Neuronal stem cell (in vitro differentiated cells): ENCODE data around the gene GBGT1.

Source experiments
- DNase-seq: peaks from one replicate; pipeline ENCODE4 v3.0.0-alpha.2; 2013; ENCODE audit warnings: low spot score
- H2AFZ ChIP-seq: one replicate; pipeline ENCODE4 v1.6.1; 2013; ENCODE audit warnings: mild to moderate bottlenecking, low read length, inconsistent platforms
- H2AK5ac ChIP-seq: 2 replicates; pipeline ENCODE4 v1.6.1; 2013; ENCODE audit warnings: low read depth, mild to moderate bottlenecking, inconsistent platforms, low read length, moderate library complexity, mixed read lengths
- H2BK120ac ChIP-seq: 2 replicates; pipeline ENCODE4 v1.6.1; 2013; ENCODE audit warnings: low read depth, mild to moderate bottlenecking, inconsistent platforms, low read length, moderate library complexity, mixed read lengths
- H2BK12ac ChIP-seq: one replicate; pipeline ENCODE4 v1.6.1; 2013; ENCODE audit warnings: low read length, inconsistent platforms
- H2BK15ac ChIP-seq: 2 replicates; pipeline ENCODE4 v1.6.1; 2013; ENCODE audit warnings: mild to moderate bottlenecking, low read length, inconsistent platforms, mixed read lengths
- H2BK5ac ChIP-seq: one replicate; pipeline ENCODE4 v1.6.1; 2013; ENCODE audit warnings: inconsistent platforms, mild to moderate bottlenecking, low read length, moderate library complexity
- H3K14ac ChIP-seq: one replicate; pipeline ENCODE4 v1.6.1; 2013; ENCODE audit warnings: low read length, inconsistent platforms
- H3K18ac ChIP-seq: 2 replicates; pipeline ENCODE4 v1.6.1; 2013; ENCODE audit warnings: low read length, inconsistent platforms
- H3K23ac ChIP-seq: 2 replicates; pipeline ENCODE4 v1.6.1; 2013; ENCODE audit warnings: low read depth, mild to moderate bottlenecking, mixed read lengths, low read length, inconsistent platforms; ENCODE audit not compliant: poor library complexity
- H3K27ac ChIP-seq: replicated peaks from 3 replicates; pipeline ENCODE4 v1.5.1; 2013; ENCODE audit warnings: low read length, inconsistent platforms
- H3K27me3 ChIP-seq, 3 experiments: 2 replicates each; pipeline ENCODE4 v1.6.1; 2013; ENCODE audit warnings: low read length in 3 of 3, mild to moderate bottlenecking in 2 of 3, inconsistent platforms in 1 of 3, low read depth in 1 of 3, mixed read lengths in 1 of 3, moderate library complexity in 1 of 3; ENCODE audit not compliant: control insufficient read depth in 3 of 3, insufficient read depth in 3 of 3
- H3K36me3 ChIP-seq, 2 donors: replicated peaks in 1 of 2; 2 replicates each; pipeline ENCODE4 v1.6.1; 2013; ENCODE audit warnings: low read length in 2 of 2; ENCODE audit not compliant: control insufficient read depth in 2 of 2, insufficient read depth in 2 of 2
- H3K4ac ChIP-seq: 2 replicates; pipeline ENCODE4 v1.6.1; 2013; ENCODE audit warnings: inconsistent platforms, mild to moderate bottlenecking, low read length, moderate library complexity
- H3K4me1 ChIP-seq, 2 donors: 1 replicate in 1 of 2; 2 replicates in 1 of 2; pipeline ENCODE4 v1.6.1; 2013; ENCODE audit warnings: low read length in 2 of 2, low read depth in 1 of 2; ENCODE audit not compliant: control insufficient read depth in 2 of 2, insufficient read depth in 1 of 2
- H3K4me2 ChIP-seq: one replicate; pipeline ENCODE4 v1.6.1; 2013; ENCODE audit warnings: mild to moderate bottlenecking, low read length, inconsistent platforms; ENCODE audit not compliant: insufficient read depth, poor library complexity, severe bottlenecking
- H3K4me3 ChIP-seq, 2 donors: 2 replicates each; pipeline ENCODE4 v1.5.1; 2013; ENCODE audit warnings: low read length in 2 of 2, mild to moderate bottlenecking in 2 of 2, inconsistent platforms in 1 of 2, moderate library complexity in 1 of 2
- H3K79me1 ChIP-seq: one replicate; pipeline ENCODE4 v1.6.1; 2013; ENCODE audit warnings: low read depth, mild to moderate bottlenecking, inconsistent platforms, low read length, moderate library complexity
- H3K9ac ChIP-seq: one replicate; pipeline ENCODE4 v1.6.1; 2013; ENCODE audit warnings: mild to moderate bottlenecking, low read depth, low read length, inconsistent platforms; ENCODE audit not compliant: poor library complexity
- H3K9me3 ChIP-seq, 2 donors: replicated peaks in 1 of 2; 2 replicates each; pipeline versions ENCODE3 to v1.6.1; 2013; ENCODE audit warnings: low read length in 2 of 2, mild to moderate bottlenecking in 2 of 2, inconsistent platforms in 1 of 2, low read depth in 1 of 2, mixed read lengths in 1 of 2, moderate library complexity in 1 of 2; ENCODE audit not compliant: control insufficient read depth in 2 of 2, insufficient read depth in 1 of 2
- H4K8ac ChIP-seq: one replicate; pipeline ENCODE4 v1.6.1; 2013; ENCODE audit warnings: low read depth, mild to moderate bottlenecking, inconsistent platforms, low read length, moderate library complexity
- H4K91ac ChIP-seq: one replicate; pipeline ENCODE4 v1.6.1; 2013; ENCODE audit warnings: low read length, low read depth, mild to moderate bottlenecking, inconsistent platforms; ENCODE audit not compliant: poor library complexity
- WGBS, 2 donors: extraction: QIAGEN DNeasy Blood & Tissue Kit; methylation state at CpG; one replicate each; pipeline ENCODE4 v1.1.7; 2013; ENCODE audit warnings: missing lambda C conversion rate in 2 of 2, mixed read lengths in 1 of 2; ENCODE audit not compliant: insufficient read length in 2 of 2, insufficient replicate concordance in 1 of 2; ENCODE audit errors: extremely low coverage in 2 of 2; 5-methylcytosine and 5-hydroxymethylcytosine counted together

Gene GBGT1

DNA sequence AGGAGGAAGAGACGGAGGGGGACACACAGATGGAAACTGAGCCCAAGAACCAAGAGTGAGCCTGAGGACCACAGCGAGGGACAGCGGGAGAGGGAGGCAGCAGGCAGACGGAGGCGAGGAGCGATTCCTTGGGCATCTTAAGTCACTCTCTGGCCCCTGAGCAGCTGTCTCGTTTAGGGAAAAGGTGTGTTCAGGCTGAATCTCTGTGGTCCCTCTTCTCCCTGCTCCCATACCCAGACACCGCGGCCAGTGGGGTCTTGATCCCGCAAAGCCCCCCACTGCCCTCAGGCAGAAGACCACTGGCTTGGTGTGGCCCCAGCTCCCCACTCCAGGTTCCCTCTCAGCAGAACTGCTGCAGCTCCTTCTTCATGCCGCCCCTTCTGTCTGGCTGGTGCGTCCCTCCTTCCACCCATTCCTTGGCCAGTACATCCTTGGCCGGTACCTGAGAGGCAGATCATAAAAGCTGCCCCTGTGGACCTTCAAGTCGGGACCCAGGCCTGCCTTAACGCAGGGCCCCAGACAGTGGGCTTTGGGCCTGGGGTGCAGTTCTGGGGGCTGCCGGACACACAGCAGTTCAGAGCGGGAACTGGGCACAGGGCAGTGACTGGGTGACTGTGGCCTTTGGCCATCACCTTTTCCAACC lies 36.9 kb downstream of the GBGT1 start:
- Histone ChIP-seq H2AFZ (no peak overlapping the region), H2BK12ac (peak overlapping the region; percentile 41), H3K79me1 (peaks cover 11% of the 10 kb centered on the region), H3K4me2 (no peak overlapping the region), H3K23ac (peak overlapping the region; percentile 73), H2BK120ac (no peak overlapping the region), H3K14ac (no peak overlapping the region), H3K18ac (no peak overlapping the region), H3K27ac (no peak overlapping the region), H3K27me3 (no peaks in the 10 kb centered on the region), H4K8ac (no peak overlapping the region), H4K91ac (no peak overlapping the region), H3K9ac (no peak overlapping the region), H2BK15ac (no peak overlapping the region), H3K4me3 (no peak overlapping the region), H2AK5ac (no peak overlapping the region), H3K9me3 (no peaks in the 10 kb centered on the region), H3K4me1 (peaks cover 11 to 15% of the 10 kb centered on the region in 2 donors), H2BK5ac (no peak overlapping the region), H3K36me3 (peaks cover 4 to 5% of the 10 kb centered on the region in 2 donors), H3K4ac (no peak overlapping the region)
- DNase-seq = no peak
- no CpG with 5 or more reads among the region's 17 CpGs for WGBS, 2 donors

DNA sequence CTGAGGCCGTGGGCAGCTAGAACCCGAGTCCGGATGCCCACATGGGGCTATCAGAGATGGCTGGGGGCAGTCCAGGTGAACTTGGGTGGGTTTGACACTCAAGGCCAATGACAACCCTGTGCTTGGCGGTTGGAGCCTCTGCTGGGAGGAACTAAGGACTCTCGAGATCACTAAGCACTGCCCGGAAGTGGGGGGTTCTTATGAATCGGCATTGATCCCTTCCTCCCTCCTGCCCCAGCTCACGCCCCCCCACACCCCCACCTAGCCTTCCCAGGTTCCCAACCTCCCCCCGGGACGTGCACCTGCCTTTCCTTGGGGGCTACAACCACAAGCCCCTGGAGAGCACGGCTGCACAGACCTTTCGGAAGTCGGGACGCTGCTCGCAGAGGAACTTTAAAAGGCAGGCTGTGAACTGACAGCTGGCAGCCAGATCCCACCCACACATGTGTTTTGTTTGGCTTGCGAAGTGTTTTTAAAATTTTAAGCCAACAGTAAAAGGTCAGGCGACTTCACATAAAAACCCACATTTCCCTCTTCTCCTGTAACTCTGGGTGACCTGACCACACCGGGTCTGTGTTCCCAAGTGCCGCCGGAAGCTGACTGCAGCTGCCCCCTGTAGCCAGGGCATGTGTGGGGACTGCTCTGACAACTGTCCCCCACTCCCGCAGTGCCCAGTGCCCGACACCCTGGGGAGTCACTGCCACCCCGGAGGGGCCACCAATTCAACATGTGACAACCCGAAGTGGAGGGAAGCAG lies 37.6 kb downstream of the GBGT1 start:
- H2AK5ac ChIP-seq = no peak overlapping the region
- H3K9me3 ChIP-seq = no peaks in the 10 kb centered on the region
- peaks cover 8% of the 10 kb centered on the region for H3K79me1 ChIP-seq
- H3K4ac ChIP-seq = no peak overlapping the region
- H3K36me3 ChIP-seq = peaks cover 2 to 5% of the 10 kb centered on the region in 2 donors
- no peak overlapping the region for H3K18ac ChIP-seq
- peak overlapping the region; percentile 73 for H3K23ac ChIP-seq
- no peak overlapping the region for H3K9ac ChIP-seq
- no peaks in the 10 kb centered on the region for H3K27me3 ChIP-seq
- no peak overlapping the region for H2BK12ac ChIP-seq
- no peak overlapping the region for H2BK15ac ChIP-seq
- no peak overlapping the region for H3K4me3 ChIP-seq
- no peak overlapping the region for H3K27ac ChIP-seq
- WGBS, 2 donors = no CpG with 5 or more reads among the region's 24 CpGs
- no peak overlapping the region for H3K14ac ChIP-seq
- H2BK5ac ChIP-seq = no peak overlapping the region
- DNase-seq = no peak
- H2BK120ac ChIP-seq = no peak overlapping the region
- no peak overlapping the region for H3K4me2 ChIP-seq
- peaks cover 15 to 16% of the 10 kb centered on the region in 2 donors for H3K4me1 ChIP-seq
- H2AFZ ChIP-seq = no peak overlapping the region
- no peak overlapping the region for H4K8ac ChIP-seq
- no peak overlapping the region for H4K91ac ChIP-seq

DNA sequence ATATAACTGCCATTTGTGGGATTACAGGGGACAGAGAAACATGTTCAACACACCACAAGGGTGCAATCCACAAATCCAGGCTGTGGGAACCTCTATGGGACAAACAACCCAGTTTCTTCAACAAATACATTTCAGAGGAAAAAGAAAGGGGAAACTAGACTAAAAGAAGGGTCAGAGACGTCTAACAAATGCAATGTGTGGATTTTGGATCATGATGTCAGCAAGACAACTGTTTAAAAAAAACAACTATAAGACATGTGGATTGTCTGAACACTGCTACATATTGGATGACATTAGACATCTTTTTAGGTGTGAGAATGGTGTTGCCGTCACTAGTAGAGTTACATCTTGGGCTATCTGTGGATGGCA lies 38.8 kb downstream of the GBGT1 start:
- Histone ChIP-seq H2AK5ac (no peak overlapping the region), H3K79me1 (peaks cover 10% of the 10 kb centered on the region), H3K36me3 (peaks cover 0 to 5% of the 10 kb centered on the region in 2 donors), H3K4me1 (peaks cover 18 to 21% of the 10 kb centered on the region in 2 donors), H4K8ac (no peak overlapping the region), H3K23ac (no peak overlapping the region), H2BK5ac (no peak overlapping the region), H3K4me2 (no peak overlapping the region), H3K9ac (no peak overlapping the region), H2BK12ac (no peak overlapping the region), H4K91ac (no peak overlapping the region), H3K27me3 (peaks cover 0 to 2% (median 0%) of the 10 kb centered on the region in 3 experiments), H3K4me3 (no peak overlapping the region), H3K4ac (no peak overlapping the region), H2AFZ (no peak overlapping the region), H2BK120ac (no peak overlapping the region), H2BK15ac (no peak overlapping the region), H3K27ac (no peak overlapping the region), H3K14ac (no peak overlapping the region), H3K9me3 (no peaks in the 10 kb centered on the region), H3K18ac (no peak overlapping the region)
- DNase-seq = no peak
- WGBS, 2 donors = no CpG with 5 or more reads among the region's 2 CpGs

DNA sequence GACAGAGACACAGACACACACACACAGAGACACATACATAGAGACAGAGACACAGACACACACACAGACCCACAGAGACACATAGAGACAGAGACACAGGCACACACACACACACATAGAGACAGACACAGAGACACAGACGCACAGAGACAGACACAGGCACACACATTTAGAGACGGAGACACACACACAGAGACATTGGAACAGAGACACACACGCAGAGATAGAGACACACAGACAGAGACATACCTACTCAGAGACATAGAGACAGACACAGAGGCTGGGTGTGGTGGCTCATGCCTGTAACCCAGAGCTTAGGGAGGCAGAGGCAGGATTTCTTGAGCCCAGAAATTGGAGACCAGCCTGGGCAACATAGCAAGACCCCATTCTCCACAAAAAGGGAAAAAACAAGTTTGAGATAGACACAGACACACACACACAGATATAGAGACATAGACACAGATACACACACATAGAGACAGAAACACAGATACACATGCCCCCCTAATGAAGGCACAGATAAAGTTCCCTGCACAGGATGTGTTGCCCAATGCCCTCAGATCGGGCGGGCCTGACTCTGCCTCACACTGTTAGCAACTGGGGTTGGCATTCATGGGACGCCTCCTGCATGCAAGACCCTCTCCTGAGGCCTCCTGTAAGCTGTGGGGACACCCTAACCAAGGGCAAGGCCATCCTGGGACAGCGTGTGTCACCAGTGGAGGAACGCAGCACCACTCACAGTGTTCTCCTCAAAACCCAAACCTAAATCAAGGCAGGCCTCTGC lies 39.4 kb downstream of the GBGT1 start:
- Histone ChIP-seq H2BK120ac (no peak overlapping the region), H3K23ac (no peak overlapping the region), H3K79me1 (peaks cover 13% of the 10 kb centered on the region), H2AK5ac (no peak overlapping the region), H3K27me3 (peaks cover 0 to 2% (median 0%) of the 10 kb centered on the region in 3 experiments), H3K36me3 (peaks cover 0 to 5% of the 10 kb centered on the region in 2 donors), H2BK5ac (no peak overlapping the region), H2AFZ (no peak overlapping the region), H3K9me3 (no peaks in the 10 kb centered on the region), H3K18ac (no peak overlapping the region), H3K9ac (no peak overlapping the region), H3K27ac (no peak overlapping the region), H3K4ac (no peak overlapping the region), H3K14ac (no peak overlapping the region), H4K91ac (no peak overlapping the region), H2BK15ac (no peak overlapping the region), H3K4me2 (no peak overlapping the region), H4K8ac (no peak overlapping the region), H3K4me1 (peaks cover 24 to 27% of the 10 kb centered on the region in 2 donors), H3K4me3 (no peak overlapping the region), H2BK12ac (no peak overlapping the region)
- no CpG with 5 or more reads among the region's 8 CpGs for WGBS, 2 donors
- no peak for DNase-seq
